ENCODE results near the gene CEP78.

The CEP78 gene

DNA sequence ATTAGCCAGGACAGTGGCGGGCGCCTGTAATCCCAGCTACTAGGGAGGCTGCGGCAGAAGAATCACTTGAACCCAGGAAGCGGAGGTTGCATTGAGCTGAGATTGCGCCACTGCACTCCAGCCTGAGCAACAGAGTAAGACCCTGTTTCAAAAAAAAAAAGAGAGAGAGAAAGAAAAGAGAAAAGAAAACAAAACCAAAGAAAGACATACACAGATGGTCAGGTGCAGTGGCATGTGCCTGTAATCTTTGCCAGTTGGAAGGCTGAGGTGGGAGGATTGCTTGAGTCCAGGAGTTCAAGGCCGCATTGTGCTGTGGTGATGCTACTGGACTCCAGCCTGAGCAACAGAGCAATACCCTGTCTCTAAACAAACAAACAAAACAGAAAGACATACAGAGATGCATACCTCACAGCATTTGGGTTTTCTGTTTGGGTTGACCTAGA is 51.1 kb downstream of the CEP78 start:
- no peak for DNase-seq (ENCODE audit: low read depth)

DNA sequence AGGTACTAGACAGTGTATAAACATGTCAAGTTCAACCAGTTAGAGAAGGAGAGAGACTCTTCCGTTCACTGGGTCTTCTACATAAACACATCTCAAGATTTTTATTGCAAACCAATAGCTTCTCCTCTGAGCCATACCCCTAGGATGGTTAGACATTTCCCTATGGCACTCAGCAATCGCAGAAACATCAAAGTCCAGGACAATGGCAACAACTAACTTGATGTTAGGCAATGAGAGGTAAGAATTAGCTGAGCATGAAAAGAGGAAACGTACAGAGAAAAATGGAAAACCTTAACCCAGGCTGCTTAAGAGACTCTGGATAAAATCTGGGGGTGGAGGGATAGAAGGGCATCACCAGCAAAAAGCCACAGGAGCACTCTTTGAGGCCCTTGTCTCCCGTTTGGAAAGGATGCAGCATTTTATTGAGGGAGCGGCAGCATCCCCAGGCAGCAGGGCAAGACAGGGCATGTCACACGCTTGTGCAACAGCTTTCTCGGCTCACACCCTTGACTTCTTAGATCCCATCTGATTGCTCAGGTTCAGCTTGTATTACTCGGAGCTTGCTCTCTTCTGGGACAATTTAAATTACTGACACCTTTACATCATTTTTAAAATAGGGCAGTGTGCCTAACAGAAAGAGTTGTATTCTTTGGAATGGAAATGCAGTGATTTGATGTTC is 52.5 kb downstream of the CEP78 start:
- no peak for DNase-seq (ENCODE audit: low read depth)

DNA sequence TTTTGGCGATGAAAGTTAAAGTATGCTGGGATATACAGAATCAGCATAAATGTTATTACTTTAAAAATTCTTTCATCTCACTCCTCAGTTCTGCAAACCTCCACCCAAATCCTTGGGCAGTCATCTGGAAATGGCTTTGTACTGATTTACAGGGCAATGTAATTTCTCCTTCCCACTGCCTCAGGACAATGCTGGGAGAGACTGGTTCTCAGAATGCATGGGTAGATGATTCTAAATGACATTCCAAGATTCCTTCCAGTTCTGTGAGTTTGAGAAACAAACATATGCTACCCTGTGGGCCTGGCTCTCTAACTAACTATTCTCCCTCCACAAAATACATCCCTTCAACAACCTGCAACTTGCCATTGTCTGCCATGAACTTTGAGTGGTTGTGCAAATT is 53.6 kb downstream of the CEP78 start:
- DNase-seq (ENCODE audit: low read depth), result no peak

DNA sequence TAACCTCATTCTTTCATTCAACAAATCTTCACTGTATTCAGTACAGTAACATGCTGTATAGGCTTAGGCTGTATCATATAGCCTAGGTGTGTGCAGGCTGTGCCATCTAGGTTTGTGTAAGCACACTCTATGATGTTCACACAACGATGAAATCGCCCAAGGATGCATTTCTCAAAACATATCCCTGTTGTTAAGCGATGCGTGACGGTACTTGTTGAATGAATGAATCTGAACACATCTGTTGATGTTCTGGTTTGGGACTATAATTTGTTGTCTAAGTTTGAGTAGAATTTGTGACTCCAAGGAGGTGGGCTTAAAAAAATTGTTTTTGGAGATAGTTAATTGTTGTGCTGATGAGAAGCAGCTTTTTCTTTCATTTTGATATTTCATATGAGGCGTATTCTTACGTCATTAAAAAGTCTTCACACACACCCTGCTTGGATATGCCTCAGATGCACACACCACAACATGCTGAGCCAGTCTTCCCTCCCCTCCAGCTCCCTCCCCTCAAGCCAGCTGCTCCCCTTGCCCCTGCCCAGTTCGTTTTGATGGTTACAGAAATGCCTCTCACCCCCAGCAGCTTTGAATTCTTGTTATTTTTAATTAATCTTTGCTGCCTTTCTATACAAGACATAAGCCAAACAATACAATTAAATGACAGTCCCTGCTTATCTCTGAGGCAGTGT is 55.5 kb downstream of the CEP78 start:
- no peak for DNase-seq (ENCODE audit: low read depth)

DNA sequence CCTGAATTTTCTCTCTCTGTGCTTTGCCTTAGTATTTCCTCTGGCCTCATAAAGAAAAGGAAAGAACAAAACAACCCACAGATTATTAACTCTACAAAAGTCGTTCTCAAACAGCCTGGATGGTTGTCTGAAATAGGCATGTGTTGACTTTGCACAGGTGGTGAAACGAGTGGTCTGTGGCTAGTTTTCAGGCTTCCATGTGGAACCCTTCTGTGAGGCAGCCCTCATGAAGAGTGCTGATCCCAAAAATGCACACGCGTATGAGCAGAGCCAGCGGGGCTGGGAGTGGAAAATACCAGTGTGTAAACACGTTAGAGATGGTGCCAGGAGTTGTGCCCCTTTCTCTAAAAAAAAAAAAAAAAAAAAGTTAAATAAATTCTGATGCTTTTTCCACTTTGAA is 56.2 kb downstream of the CEP78 start:
- no peak for DNase-seq (ENCODE audit: low read depth)

DNA sequence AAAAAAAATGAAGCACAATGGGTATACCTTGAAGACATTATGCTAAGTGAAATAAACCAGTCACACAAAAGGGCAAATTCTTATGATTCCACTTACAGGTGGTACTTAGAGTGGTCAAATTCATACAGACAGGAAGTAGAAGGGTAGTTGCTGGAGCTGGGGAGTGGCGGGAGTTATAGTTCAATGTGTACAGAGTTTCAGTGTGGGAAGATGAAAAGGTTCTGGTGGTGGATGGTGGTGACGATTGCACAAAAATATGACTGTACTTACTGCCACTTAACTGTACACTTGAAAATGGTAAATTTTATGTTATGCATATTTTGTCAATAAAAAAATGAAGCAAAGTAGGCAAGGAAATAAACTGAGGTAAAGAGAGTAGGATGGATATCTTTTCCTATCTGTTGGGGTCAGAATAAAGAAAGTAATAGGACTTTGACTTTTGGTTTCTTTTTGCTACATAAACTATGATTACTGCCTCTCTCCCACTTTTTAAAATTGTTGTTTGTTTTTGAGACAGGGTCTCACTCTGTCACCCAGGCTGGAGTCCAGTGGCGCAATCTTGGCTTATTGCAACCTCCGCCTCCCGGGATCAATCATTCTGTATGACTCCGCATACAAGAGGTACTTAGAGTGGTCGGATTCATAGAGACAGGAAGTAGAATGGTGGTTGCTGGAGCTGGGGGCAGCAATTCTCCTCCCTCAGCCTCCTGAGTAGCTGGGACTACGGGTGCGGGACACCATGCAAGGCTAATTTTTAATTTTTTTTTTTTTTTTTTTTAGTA is 57.0 kb downstream of the CEP78 start:
- no peak for DNase-seq (ENCODE audit: low read depth)

DNA sequence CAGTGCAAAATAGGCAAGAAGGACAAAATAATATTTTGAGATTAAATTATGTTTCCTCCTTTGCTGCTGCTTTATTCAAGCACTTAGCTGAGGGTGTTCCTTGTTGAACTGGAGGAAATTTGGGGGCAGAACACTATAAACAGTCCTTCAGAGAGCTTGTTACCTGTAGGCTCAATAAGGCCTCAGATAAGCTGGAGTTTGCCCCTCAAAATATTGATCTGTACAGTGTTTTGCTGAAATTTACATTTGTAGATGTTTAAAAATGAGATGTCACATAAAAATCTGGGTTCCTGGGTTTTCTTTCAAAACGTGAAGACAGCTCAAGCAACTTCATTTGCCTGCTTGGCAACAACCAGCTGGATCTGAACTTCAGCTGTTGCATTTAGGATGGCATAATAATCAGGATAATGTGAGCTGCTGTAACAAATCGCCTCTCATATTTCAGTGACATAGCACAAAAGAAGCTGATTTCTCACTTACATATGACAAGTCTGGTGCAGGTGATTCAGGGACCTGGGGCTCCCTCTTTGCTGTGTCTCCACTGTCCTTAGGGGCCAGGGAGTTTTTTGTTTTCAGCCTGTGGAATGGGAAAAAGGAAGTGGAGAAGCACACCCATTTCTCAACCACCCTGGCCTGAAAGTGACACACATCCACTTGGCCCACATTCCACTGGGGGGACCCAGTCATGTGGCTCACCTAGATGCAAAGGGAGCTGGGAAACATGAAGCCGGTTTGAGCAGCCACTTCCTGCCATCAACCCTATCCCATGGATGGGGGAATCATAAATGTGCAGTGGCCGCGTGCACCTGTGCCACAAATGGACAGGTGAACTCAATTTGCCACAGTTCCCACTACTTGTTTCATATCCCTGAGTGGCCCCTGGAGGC is 58.7 kb downstream of the CEP78 start:
- DNase-seq (ENCODE audit: low read depth), result no peak

DNA sequence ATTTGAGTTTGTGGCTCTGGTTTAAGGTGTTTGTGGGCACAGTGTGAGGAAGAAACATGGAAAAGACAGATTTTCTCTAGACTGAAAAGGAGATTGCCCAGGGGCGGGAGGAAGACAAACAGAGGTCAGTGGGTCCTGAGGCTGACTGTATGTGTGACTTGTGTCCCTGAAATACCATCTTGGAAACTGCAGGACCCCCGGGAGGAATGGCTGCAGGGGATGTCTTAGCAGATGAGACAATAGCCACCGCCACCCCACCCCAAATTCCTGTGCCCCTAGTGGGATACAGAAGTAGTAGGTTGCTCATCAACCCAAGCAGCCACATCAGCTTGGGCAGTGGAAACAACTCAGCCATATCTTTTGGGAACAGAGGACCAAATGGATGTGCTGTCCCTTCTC is 59.3 kb downstream of the CEP78 start:
- no peak for DNase-seq (ENCODE audit: low read depth)

DNA sequence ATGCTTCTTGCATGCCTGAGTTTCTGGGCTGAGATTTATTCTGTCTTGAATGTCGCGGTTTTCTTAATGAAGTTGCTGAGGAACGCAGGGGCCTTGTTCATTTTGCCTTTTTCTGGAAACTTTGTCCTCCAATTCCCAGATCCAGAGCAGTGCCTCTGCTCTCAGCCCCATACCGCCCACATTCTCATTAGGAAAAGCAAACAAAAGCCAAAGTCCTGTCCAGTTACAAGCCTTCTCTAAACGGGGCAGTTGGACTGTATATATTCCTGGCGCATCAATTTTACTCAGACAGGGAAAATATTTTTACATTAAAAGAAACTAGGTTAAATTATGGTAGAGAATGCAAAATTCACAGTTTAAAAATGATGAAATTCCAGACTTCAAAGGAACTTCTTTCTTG is 59.9 kb downstream of the CEP78 start:
- DNase-seq (ENCODE audit: low read depth), result no peak

DNA sequence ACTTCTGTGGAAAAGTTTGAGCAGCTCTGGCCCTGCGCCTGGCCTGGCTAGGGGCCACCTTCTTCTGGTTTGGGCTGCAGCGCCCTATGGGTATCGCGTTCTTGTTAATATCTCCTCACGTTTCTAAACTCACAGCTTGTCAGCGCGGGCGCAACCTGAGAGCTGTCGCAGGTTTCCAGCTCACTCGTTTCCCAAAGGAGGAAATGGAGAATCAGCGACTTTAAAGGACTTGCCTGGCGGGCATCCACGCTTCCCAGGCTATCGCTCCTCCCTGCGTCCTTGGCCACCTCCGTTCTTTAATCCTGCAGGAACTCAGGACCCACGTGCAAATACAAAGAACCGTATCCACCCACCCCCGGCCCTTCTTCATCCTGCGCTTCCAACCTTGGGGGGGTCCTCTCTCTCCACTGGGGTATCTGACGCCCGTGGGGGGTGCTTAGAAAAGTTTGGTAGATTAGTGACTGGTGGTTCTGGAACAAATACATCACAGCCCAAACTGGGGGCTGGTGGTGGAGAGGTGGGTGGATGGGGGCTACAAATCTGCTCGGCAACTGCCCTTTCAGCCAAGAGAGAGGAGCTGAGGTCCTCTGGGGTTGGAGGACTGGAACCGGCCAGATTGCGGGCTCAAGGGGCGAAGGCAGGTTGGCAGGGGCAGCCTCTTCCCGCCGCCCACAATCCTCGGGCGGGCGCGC is 60.5 kb downstream of the CEP78 start:
- no peak for DNase-seq (ENCODE audit: low read depth)

DNA sequence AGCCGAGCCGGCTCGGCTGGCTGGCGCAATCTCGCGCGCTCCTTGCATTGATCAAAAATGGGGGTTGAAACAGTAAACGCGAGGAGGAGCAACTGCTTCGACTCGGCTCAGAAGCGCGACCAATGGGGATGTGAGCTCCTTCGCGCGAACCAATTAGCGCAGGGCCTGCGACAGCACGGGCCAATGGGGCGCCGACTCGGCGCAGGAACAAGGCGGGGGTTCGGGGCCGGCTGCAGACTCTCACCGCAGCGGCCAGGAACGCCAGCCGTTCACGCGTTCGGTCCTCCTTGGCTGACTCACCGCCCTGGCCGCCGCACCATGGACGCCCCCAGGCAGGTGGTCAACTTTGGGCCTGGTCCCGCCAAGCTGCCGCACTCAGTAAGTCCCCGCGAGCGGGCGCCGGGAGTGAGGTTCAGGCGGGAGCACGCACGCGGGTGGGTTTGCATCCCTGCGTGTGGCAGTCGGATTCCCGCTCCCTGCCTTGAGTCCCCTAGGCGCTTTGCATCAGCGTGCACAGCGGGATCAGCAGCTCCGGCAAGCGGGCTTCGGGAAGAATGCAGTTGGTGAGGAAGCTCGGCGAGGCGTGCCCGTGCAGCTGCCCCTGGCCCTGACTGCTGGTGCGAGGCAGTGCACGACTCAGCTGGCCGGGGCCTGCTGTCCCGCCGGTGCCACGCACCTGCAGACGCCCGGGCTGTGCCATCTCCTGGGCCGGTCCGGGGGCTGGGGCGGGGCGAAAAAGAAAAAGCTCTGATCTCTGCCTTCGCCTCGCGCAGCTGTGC is 61.2 kb downstream of the CEP78 start, which contains the start of gene PSAT1:
PSAT1 (plus strand) TSS at position 233 of the 779 bp plus-strand sequence; CDS start at position 319, 86 bp downstream.
- peak; percentile 75 for DNase-seq (ENCODE audit: low read depth)

DNA sequence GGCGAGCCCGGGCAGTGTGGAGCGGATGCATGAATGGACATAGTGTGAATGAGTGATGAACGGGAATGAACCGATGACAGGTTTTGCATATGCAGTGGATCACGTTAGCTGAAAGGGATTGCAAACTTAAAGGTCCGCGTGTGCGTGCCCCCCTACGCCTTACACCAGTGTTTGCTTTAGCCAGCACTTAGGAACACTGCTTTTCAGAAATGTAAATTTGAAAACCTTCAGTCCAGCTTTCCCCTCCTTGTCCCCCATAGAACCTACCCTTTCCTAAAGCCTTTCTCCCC is 61.7 kb downstream of the CEP78 start:
- DNase-seq (ENCODE audit: low read depth), result no peak

DNA sequence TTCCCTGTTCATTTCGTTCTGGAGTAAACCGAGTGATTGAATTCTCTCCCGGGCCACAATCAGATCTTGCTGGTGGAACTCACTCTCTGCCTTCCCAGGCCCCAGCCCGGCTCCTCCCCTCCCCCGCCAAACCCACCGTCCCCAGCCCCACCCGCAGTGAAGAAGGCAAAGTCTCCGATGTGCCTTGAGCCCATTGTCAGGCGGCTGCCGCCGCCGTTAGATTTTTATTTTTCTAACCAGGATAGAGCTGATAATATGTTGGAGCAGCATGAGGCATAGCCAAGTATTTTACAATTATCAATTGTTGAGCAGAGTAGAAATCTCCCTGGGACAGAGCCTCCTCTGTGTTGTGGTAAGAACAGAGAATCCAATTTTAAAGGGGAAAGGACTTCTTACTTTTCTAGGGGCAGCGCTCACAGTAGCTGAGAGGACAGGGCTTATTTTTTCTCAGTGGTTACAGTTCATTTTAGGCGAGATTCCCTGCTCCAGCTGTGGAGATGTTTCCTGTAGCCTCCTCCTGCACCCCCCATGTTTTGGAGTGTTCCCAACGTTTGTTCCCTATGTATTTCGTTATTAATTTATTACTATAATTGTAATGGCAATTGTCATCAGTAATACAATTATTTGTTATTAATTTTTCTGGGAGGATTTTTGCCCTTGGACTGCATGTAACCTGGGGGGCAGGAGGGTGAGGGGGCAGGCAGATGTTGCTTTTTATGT is 62.3 kb downstream of the CEP78 start:
- no peak for DNase-seq (ENCODE audit: low read depth)

DNA sequence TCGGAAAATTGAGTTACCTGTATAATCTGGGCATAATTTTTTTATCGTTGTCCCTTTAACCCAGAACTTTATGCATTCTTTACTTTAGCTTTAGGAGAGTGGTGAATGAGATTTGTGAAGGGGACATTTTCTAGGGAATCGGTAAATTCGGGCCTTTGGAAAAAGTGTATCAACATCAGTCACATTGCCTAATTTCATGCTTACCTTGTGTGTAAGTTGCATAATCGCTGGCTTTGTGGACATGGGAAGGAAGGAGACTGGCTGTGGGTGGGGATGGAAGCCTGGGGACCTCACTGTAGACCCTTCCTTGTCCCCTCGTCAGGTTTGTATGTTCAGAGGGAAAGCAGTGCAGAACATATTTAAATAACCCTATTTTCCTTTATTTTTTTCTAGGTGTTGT is 64.3 kb downstream of the CEP78 start:
- no peak for DNase-seq (ENCODE audit: low read depth)

DNA sequence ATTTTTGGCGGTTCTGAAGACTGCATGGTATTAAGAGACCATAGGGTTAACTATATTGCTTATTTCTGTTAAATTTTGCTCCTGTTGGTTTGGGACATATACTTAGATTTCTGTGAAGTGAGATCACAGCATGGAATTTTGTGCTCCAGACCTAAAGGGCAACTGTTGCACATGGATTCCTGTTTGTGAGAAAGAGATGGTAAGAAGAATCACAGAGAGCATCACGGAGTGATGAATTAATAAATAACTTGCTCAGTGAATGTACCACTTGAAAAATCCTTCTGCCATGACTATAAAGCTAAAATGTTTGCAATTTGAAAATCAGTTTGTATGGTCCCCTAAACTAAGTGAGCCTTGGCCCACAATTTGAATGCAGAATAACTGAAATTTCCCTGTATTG is 65.6 kb downstream of the CEP78 start:
- DNase-seq (ENCODE audit: low read depth), result no peak

DNA sequence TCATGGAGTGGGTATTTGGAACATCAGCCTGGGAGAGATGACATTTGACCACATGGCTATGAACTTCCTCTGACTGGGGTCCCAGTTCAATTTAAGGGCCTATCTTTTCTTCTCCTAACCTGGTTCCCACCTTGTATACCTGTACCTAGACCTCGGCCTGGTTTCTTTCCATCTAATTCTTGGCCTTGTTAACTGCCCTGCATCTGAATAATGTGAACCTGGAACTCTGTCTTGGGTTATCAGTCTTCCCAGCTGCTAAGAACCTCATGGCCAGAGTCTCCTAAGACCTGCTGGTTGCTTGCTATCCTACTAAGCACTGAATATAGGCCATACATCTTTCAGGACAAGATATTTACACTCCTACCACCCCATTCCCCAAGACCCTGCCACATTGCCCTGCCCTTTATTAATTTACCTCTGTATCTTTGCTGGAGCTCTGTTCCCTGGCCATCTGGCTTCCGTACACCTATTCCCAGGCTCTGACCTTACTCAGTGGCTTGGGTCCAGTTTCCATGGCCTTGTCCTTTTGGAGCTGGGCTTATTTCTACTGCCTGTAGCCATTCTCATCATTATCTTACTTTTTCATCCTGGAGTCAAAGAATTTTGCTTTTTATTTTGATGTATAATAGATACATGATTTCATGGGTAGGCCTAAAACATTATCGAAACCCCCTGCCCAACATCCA is 67.6 kb downstream of the CEP78 start:
- DNase-seq (ENCODE audit: low read depth), result no peak

DNA sequence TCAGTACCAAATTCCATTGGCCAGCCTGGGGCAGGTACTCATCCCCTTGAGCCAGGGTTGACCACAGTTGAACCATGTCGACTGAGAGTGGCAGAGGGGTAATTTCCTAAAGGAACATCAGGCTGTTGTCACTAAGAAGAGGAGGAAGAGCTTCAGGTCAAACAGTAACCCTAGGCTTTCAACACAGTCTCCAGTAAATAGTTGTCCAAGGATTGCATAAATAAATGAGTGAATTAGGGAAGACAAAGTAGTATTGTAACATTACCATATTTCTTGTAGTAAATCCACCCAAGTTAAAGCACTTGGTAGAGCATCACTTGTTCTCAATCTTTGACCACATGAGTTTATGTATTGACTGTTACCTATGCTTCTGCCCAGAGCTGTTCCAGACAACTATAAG is 68.5 kb downstream of the CEP78 start:
- no peak for DNase-seq (ENCODE audit: low read depth)

DNA sequence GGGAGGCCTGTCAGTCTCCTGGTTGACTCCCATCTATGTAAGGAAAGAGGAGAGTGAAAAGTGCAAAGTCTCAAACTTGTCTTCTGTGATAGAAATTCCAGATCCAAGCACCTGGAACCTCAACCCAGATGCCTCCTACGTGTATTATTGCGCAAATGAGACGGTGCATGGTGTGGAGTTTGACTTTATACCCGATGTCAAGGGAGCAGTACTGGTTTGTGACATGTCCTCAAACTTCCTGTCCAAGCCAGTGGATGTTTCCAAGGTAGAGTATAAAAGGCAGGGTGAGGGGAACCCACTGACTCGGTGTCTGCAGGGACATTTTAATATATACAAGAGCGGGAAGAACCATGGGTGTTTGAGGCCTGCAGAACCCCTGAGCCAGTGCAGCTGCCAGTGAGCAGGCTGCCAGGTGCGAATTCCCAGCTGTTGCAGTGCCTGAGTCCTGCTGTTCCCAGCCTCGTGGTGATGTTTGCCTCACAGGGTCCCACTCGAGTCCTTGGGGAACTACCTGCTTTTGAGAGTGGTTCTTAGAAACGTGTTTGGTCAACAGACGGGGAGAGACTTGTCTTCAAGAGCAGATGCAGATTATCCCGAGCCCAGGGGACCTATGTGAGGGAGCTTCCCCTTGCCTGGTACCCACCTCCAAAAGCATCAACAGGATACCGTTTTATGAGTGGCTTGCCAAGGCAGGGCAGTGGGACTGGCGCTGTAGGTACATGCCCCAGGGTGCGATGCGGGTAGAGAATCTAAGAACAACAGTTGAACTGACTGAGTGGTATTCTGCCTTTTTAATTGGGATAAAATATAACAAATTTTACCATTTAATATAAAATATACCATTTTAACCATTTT is 70.6 kb downstream of the CEP78 start:
- DNase-seq (ENCODE audit: low read depth), result no peak

DNA sequence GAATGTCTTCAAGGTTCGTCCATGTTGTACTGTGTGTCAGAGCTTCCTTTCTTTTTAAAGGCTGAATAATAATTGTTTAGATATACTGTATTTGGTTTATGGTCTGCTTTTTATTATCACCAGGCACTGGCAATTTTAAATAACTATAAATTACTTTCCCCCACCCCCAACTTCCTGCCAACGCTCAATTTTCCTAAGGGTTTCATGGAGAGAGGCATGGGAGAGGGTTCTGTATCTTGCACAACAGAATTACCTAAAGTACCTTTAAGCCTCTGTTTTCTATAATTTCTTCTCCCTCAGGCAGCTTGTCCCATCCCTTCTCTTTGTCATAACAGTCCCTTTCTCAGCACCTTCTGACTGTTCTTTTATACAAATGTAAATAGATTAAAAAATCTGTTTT is 71.5 kb downstream of the CEP78 start:
- DNase-seq (ENCODE audit: low read depth), result no peak

Data from stimulated activated CD8-positive, alpha-beta memory T cell treated with anti-CD3 and anti-CD28 coated beads, Interleukin-7, amount 100 ng/mL, for 24 hours (primary cell).